NCI-H1092 (cell line): ENCODE data around the gene KLHDC9.

Experiments
- DNase-seq: peaks from one replicate; lab custom pipeline; 2025; lab: John Stamatoyannopoulos, UW

KLHDC9 gene

GRCh38 chr1:161132410-161133219, 34.5 kb downstream of the KLHDC9 start, which contains the start of gene DEDD:
Gene DEDD, minus strand, starts transcription at chr1:161132667. Its CDS starts 8,205 bp downstream, at chr1:161124462.
- peak; percentile 98 for DNase-seq

DNA sequence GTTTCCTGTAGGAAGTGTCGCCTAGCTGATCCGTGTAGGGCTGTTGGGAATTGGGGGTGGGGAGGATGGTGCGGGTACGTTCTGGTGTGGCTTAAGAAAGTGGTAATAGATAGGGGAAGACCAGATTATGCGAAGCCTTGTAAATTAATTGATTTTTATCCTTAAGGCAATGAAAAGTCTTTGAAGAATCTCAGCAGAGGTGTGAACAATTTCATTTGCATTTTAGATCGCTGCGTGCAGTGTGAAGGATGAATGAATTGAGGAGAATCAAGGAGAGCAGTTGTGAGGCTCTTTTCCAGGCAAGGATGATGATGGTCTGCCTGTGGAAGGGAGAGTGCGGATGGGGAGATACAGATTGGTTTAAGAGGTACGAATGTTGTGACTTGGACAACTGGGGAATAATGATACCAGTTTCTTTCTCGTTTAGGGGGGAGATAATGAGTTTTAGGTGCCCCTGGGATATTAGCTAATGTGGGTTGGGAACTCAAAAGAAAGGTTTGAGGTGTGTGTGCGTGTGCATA, 35.1 kb downstream of the KLHDC9 start:
- no peak for DNase-seq

DNA sequence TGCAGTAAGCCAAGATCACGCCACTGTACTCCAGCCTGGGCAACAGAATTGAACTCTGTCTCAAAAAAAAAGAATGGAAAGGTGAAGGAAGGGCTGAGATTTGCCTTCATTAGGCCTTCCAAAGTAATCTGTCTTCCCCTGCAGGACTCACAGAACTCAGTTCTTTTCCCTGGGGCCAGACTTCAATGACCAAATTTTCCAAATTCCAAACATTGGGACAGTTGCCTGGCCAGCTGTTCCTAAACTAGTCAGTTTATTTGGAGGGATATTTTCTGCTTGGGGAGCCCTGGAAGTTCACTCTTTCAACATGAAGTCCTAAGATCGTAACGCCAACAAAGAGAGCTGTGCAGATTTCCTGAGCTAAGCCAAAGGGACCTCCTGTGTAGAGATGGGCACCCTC, 39.7 kb downstream of the KLHDC9 start:
- no peak for DNase-seq

GRCh38 chr1:161138431-161138830, 40.3 kb downstream of the KLHDC9 start:
- no peak for DNase-seq

DNA sequence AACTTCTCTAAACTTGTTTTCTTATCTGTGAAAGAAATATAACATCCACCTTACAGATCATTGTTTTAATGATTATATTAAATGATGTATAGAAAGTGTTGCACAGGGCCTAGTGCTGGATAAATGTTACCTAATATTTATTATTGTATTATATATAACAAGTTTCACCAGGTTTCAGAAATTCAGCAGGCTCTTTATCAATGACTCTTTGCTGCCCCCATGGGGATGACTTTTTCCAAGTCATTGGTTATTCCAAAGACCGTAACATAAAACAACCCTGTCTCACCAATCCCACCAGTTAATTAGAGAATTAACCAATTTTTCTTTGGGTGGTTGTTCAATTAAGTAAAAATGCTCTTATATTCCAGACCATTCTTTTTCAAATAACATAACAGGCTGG, 41.6 kb downstream of the KLHDC9 start:
- no peak for DNase-seq

DNA sequence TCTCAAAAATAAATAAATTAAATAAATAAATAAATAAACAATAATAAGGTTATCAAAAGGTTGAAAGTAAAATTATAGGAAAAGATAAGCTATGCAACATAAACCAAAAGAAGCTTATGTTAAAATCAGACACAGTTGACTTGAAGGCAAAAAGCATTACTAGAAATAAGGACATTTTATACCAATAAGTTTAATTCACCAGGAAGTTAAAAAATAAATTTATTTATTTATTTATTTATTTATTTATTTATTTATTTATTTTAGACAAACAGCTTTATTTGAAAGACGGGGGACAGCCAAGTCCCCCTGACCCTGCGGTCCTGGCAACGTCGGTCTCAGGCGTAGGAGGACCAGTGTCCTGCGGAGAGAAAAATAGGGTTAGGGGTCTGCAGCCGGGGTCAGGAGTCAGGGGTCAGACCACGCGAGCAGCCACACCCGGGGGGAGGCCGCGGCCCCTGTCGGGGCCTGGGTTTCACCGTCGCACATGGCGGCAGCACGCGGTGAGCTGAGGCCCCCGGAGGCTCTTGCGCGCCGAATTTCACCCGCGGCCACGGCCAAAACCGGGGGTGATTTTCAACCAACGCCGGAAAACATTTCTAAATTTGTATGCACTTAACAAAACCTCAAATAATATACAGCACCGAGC, 42.7 kb downstream of the KLHDC9 start:
- DNase-seq, result no peak

- no peak for DNase-seq
These were observed 47.7 kb downstream of the KLHDC9 start for GRCh38 chr1:161145832-161146231.
